B cell (primary cell): ENCODE data around the gene POLD2.

Experiments
- EZH2 ChIP-seq: IDR thresholded peaks from 2 replicates; pipeline ENCODE4 v1.6.1; 2012; ENCODE audit warnings: borderline replicate concordance, low read depth, mild to moderate bottlenecking, moderate library complexity, low read length; ENCODE audit not compliant: insufficient read depth, poor library complexity, severe bottlenecking
- TF ChIP-seq, protein P1 (sequence below): fragments of 200-600 bp; IDR thresholded peaks from one replicate; pipeline ENCODE4 v1.8.0; 2022; ENCODE audit warnings: antibody characterized with exemption, mild to moderate bottlenecking

DNA sequence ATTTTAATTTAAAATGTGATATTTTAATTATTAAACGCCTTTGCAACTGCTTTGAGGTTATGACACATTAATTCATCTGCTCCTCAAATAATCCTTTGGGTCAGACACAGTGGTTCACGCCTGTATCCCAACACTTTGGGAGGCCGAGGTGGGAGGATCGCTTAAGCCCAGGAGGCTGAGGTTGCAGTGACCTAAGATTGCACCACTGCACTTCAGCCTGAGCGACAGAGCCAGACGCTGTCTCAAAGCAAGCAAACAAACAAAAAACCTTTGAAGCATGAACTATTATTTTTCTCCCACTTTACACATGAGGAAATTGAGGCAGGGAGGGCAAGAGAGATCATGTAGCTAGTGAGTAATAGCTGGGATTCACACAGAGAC, 1.5 kb upstream of the POLD2 start:
- TF ChIP-seq, protein P1, sequence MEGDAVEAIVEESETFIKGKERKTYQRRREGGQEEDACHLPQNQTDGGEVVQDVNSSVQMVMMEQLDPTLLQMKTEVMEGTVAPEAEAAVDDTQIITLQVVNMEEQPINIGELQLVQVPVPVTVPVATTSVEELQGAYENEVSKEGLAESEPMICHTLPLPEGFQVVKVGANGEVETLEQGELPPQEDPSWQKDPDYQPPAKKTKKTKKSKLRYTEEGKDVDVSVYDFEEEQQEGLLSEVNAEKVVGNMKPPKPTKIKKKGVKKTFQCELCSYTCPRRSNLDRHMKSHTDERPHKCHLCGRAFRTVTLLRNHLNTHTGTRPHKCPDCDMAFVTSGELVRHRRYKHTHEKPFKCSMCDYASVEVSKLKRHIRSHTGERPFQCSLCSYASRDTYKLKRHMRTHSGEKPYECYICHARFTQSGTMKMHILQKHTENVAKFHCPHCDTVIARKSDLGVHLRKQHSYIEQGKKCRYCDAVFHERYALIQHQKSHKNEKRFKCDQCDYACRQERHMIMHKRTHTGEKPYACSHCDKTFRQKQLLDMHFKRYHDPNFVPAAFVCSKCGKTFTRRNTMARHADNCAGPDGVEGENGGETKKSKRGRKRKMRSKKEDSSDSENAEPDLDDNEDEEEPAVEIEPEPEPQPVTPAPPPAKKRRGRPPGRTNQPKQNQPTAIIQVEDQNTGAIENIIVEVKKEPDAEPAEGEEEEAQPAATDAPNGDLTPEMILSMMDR, result no peak
- TF ChIP-seq EZH2, result no peak
